ENCODE data around the gene CLEC3B.
A peak's percentile ranks its signal among the peaks of the same experiment; 100 is the strongest.

Gene CLEC3B

DNA sequence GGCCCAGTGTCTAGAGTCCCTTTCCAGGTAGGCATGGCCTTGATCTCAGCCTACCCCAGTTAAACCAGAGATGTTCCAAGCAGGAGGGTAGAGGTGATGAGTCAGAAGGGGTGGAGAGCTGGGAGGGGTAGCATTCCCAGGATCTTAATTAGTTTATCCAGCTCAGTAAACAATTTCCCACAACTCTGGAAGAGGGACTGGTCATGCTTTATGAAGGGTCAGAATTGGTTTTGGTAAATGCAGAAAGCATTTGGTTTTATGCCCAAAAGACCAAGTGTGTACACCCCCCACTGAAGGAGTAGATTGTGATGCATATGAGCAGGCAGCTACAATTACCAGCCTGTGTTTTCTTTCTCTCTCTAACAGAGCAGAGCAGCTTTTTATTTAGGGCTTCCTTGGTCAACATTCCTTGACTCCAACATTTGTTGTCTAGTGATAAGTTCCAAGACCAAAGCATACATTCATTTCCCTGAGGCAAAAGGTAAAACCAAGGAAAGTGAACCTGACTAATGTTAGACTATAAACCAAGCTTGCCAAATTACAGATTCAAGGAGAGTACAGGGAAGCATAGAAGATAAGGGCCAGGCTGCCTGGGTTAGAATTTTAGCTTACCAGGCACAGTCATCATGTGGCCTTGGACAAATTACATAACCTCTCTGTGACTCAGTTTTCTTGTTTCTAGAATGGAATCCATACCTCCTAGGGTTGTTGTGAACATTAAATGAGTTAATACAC lies 32.5 kb upstream of the CLEC3B start:
- no peak overlapping the region for H3K4me3 ChIP-seq (ENCODE audit: low read length)
- DNase-seq (ENCODE audit: low read depth): peak; percentile 85
- TF ChIP-seq, protein P1, sequence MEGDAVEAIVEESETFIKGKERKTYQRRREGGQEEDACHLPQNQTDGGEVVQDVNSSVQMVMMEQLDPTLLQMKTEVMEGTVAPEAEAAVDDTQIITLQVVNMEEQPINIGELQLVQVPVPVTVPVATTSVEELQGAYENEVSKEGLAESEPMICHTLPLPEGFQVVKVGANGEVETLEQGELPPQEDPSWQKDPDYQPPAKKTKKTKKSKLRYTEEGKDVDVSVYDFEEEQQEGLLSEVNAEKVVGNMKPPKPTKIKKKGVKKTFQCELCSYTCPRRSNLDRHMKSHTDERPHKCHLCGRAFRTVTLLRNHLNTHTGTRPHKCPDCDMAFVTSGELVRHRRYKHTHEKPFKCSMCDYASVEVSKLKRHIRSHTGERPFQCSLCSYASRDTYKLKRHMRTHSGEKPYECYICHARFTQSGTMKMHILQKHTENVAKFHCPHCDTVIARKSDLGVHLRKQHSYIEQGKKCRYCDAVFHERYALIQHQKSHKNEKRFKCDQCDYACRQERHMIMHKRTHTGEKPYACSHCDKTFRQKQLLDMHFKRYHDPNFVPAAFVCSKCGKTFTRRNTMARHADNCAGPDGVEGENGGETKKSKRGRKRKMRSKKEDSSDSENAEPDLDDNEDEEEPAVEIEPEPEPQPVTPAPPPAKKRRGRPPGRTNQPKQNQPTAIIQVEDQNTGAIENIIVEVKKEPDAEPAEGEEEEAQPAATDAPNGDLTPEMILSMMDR (IDR thresholded peaks at IDR 0.05; ENCODE audit: insufficient read depth, low read depth, low read length, missing control alignments): no peak

DNA sequence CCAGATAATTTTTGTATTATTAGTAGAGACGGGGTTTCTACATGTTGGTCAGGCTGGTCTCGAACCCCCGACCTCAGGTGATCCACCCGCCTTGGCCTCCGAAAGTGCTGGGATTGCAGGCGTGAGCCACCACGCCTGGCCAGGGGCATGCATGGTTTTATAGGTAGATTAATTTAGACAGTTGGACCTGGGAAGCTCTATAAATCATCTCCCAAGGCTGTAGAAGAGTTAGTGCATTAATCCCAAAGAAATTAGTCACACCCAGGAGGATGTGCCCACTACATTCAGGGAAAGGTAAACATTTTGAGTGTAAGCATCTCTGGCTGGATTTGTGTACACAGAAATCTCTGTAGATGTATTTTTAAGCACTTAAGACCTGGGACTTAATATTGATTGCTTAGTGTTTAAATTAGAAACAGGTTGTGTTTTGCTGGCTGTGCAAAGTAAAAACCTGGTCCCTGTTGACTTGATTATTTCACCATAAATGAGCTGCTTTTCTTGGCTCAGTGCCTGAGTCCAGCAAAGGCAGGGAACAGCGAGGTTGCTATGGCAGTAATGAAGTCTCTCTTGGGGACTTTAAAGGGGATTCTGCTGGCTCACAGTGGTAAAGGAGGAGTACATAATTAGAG lies 30.8 kb upstream of the CLEC3B start:
- DNase-seq (ENCODE audit: low read depth): no peak
- H3K4me3 ChIP-seq (ENCODE audit: low read length): no peak overlapping the region
- TF ChIP-seq, protein P1 (IDR thresholded peaks at IDR 0.05; ENCODE audit: insufficient read depth, low read depth, low read length, missing control alignments): no peak

GRCh38 chr3:44996556-44996969 lies 29.5 kb upstream of the CLEC3B start:
- no peak for DNase-seq (ENCODE audit: low read depth)
- TF ChIP-seq, protein P1 (IDR thresholded peaks at IDR 0.05; ENCODE audit: insufficient read depth, low read depth, low read length, missing control alignments): no peak
- no peak overlapping the region for H3K4me3 ChIP-seq (ENCODE audit: low read length)

DNA sequence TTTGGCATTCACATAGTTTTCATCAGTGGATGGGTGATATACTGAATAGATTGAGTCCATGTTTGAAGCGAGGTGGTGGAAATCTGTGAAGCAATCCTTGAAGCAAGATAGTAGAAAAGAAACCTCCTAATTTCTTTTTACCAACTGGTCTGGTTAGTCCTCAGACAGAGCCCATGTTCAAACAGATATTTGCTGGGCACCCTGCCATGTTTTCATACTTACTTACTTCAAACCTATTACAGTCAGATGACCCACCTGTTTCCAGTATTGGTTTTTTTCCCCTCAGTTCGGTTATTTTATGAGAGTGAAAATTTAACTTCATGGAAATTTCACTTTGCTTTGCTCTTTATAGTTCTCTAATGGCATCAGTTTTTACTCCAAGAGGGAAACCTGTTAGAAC lies 26.3 kb upstream of the CLEC3B start:
- TF ChIP-seq, protein P1 (IDR thresholded peaks at IDR 0.05; ENCODE audit: insufficient read depth, low read depth, low read length, missing control alignments): no peak
- no peak overlapping the region for H3K4me3 ChIP-seq (ENCODE audit: low read length)
- DNase-seq (ENCODE audit: low read depth): peak; percentile 44

- no peak for DNase-seq (ENCODE audit: low read depth)
- TF ChIP-seq, protein P1 (IDR thresholded peaks at IDR 0.05; ENCODE audit: insufficient read depth, low read depth, low read length, missing control alignments): no peak
- no peak overlapping the region for H3K4me3 ChIP-seq (ENCODE audit: low read length)
Measured at GRCh38 chr3:45000823-45001222, 25.3 kb upstream of the CLEC3B start.

DNA sequence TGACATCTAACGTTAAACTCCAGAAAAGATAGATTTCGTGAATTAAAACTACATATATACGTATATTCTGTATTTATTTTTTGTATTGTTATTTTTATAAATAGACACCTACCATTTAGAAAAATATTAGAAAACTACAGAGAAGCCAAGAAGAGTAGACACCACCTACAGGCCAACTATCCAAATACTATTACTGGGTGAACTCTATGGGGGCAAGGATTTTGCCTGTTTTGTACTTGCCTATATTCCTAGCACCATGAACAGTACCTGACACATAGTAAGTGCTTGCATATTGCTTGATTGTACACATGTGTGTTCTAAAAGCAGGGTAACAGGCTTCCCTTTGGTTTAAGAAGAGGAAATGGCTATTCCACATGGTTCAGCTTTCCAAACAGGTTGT lies 24.4 kb upstream of the CLEC3B start:
- TF ChIP-seq, protein P1 (IDR thresholded peaks at IDR 0.05; ENCODE audit: insufficient read depth, low read depth, low read length, missing control alignments): no peak
- no peak for DNase-seq (ENCODE audit: low read depth)
- H3K4me3 ChIP-seq (ENCODE audit: low read length): no peak overlapping the region
